Measurements from ENCODE around the gene TLCD1. TPM values are rescaled to one million over a fixed set of nuclear protein-coding genes. Genes with fewer than 3 reads are reported as not detected.

Gene TLCD1
- total and polyA plus RNA-seq, 2 donors from 2014 or later: 25.3 to 30.0 TPM

DNA sequence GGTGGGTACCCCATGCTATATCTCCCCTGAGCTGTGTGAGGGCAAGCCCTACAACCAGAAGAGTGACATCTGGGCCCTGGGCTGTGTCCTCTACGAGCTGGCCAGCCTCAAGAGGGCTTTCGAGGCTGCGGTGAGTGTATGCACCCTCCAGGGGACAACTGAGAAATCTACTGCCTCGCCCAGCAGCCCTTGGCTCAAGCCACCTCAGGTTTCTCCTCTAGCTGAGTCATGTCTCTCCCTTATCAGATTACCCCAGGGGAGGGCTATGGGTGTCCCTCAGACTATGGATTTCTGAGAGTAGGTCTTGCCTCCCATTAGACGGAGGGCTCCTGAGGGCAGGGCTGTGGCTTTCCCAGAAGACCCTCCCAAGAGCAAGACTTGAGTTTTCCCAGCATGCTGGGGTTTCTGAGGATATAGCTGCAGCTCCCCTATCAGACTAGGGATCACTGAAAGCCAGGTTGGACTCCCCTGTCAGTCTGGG lies 9.2 kb upstream of the TLCD1 start:
- DNase-seq: peak in 1 of 5 donors; percentile 60
- intact Hi-C loops (cut with DNase I): no loop called here
- Histone ChIP-seq H3K9me3 (ENCODE audit: control insufficient read depth in 2 of 3, insufficient read depth in 1 of 3, low read length in 3 of 3) (no peaks in the 10 kb centered on the region), H3K27me3 (ENCODE audit: control insufficient read depth, insufficient read depth, low read length) (no peaks in the 10 kb centered on the region), H3K9ac (ENCODE audit: low read length in 3 of 3) (no peak overlapping the region), H3K4me3 (ENCODE audit: low read length in 3 of 3) (no peak overlapping the region), H3K4me1 (ENCODE audit: control insufficient read depth in 2 of 3, insufficient read depth in 2 of 3, low read depth in 1 of 3, low read length in 3 of 3) (no peaks in the 10 kb centered on the region), H3K27ac (ENCODE audit: low read depth in 2 of 2, low read length in 2 of 2) (no peak overlapping the region), H3K36me3 (ENCODE audit: control insufficient read depth in 2 of 3, insufficient read depth in 3 of 3, low read length in 3 of 3) (peaks cover 0 to 2% (median 0%) of the 10 kb centered on the region in 3 donors)
- TF ChIP-seq CTCF (IDR thresholded peaks at IDR 0.05; ENCODE audit: borderline replicate concordance, extremely low read depth, insufficient read depth): no peak
- no peak for FAIRE-seq

DNA sequence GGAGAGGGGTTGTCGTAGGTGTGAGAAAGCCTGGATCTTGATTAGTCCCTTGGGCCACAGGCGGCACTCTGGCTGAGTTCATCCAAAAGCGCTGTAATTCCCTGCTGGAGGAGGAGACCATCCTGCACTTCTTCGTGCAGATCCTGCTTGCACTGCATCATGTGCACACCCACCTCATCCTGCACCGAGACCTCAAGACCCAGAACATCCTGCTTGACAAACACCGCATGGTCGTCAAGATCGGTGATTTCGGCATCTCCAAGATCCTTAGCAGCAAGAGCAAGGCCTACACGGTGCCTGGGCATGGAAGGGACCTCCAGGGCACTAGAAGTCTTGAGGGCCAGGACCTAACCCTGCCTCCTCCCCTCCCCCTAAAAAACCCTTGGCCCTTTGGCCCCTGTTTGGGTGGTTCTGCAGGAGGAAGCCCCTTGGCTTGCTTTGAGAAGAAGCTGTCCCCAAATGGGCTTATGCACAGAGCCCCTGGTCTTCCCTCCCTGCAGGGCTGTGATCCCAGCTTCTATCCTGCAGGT lies 8.7 kb upstream of the TLCD1 start:
- intact Hi-C loops (cut with DNase I): no loop called here

DNA sequence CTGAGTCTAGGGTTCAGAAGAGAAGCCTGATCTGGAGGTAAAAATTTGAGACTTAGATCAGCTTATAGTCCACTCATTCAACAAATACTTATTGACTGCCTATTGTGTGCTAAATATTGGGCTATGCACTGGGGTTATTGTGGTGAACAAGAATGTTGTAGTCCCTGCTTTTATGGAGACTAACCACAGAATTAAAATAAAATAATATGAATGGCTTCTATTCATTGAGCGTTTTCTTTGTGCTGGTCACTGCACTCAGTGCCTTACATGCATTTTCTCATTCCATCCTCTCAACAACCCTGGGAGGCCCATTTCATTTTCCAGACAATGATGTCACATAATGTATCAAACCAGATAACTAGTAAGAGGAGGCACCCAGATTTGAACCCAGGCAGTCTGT lies 7.3 kb upstream of the TLCD1 start:
- Histone ChIP-seq H3K4me1 (ENCODE audit: control insufficient read depth in 2 of 3, insufficient read depth in 2 of 3, low read depth in 1 of 3, low read length in 3 of 3) (no peaks in the 10 kb centered on the region), H3K27ac (ENCODE audit: low read depth in 2 of 2, low read length in 2 of 2) (no peak overlapping the region), H3K9ac (ENCODE audit: low read length in 3 of 3) (no peak overlapping the region), H3K9me3 (ENCODE audit: control insufficient read depth in 2 of 3, insufficient read depth in 1 of 3, low read length in 3 of 3) (no peaks in the 10 kb centered on the region), H3K27me3 (ENCODE audit: control insufficient read depth, insufficient read depth, low read length) (no peaks in the 10 kb centered on the region), H3K36me3 (ENCODE audit: control insufficient read depth in 2 of 3, insufficient read depth in 3 of 3, low read length in 3 of 3) (peaks cover 0 to 2% (median 0%) of the 10 kb centered on the region in 3 donors), H3K4me3 (ENCODE audit: low read length in 3 of 3) (no peak overlapping the region)
- DNase-seq (no peak), FAIRE-seq (no peak)
- intact Hi-C loops (cut with DNase I): no loop called here
- no peak for TF ChIP-seq CTCF (IDR thresholded peaks at IDR 0.05; ENCODE audit: borderline replicate concordance, extremely low read depth, insufficient read depth)

More for the DNA sequence above, 8.7 kb upstream of the TLCD1 start:
- no peak overlapping the region for H3K4me3 ChIP-seq (ENCODE audit: low read length in 3 of 3)
- no peaks in the 10 kb centered on the region for H3K27me3 ChIP-seq (ENCODE audit: control insufficient read depth, insufficient read depth, low read length)
- no peak overlapping the region for H3K9ac ChIP-seq (ENCODE audit: low read length in 3 of 3)
- H3K27ac ChIP-seq (ENCODE audit: low read depth in 2 of 2, low read length in 2 of 2): no peak overlapping the region
- no peak for TF ChIP-seq CTCF (IDR thresholded peaks at IDR 0.05; ENCODE audit: borderline replicate concordance, extremely low read depth, insufficient read depth)
- H3K4me1 ChIP-seq (ENCODE audit: control insufficient read depth in 2 of 3, insufficient read depth in 2 of 3, low read depth in 1 of 3, low read length in 3 of 3): no peaks in the 10 kb centered on the region
- no peaks in the 10 kb centered on the region for H3K9me3 ChIP-seq (ENCODE audit: control insufficient read depth in 2 of 3, insufficient read depth in 1 of 3, low read length in 3 of 3)
- FAIRE-seq: no peak
- DNase-seq: peak in 1 of 5 donors; percentile 41
- H3K36me3 ChIP-seq (ENCODE audit: control insufficient read depth in 2 of 3, insufficient read depth in 3 of 3, low read length in 3 of 3): peaks cover 0 to 2% (median 0%) of the 10 kb centered on the region in 3 donors

- intact Hi-C loops (cut with DNase I): no loop called here
- FAIRE-seq (no peak), DNase-seq (no peak)
- Histone ChIP-seq H3K27me3 (ENCODE audit: control insufficient read depth, insufficient read depth, low read length) (no peaks in the 10 kb centered on the region), H3K4me1 (ENCODE audit: control insufficient read depth in 2 of 3, insufficient read depth in 2 of 3, low read depth in 1 of 3, low read length in 3 of 3) (peaks cover 0 to 15% (median 0%) of the 10 kb centered on the region in 3 donors), H3K36me3 (ENCODE audit: control insufficient read depth in 2 of 3, insufficient read depth in 3 of 3, low read length in 3 of 3) (peaks cover 0 to 2% (median 0%) of the 10 kb centered on the region in 3 donors), H3K4me3 (ENCODE audit: low read length in 3 of 3) (no peak overlapping the region), H3K9me3 (ENCODE audit: control insufficient read depth in 2 of 3, insufficient read depth in 1 of 3, low read length in 3 of 3) (no peaks in the 10 kb centered on the region), H3K27ac (ENCODE audit: low read depth in 2 of 2, low read length in 2 of 2) (no peak overlapping the region), H3K9ac (ENCODE audit: low read length in 3 of 3) (no peak overlapping the region)
- no peak for TF ChIP-seq CTCF (IDR thresholded peaks at IDR 0.05; ENCODE audit: borderline replicate concordance, extremely low read depth, insufficient read depth)
Measured at GRCh38 chr17:28729950-28730330, 3.9 kb upstream of the TLCD1 start.

Measured in kidney (tissue), 14 donors.